ENCODE results near the gene CWH43.
"Not testable (repeated sequence)": the region's sequence is repeated elsewhere in the genome, so short reads cannot be mapped to it uniquely, and the experiment has no call there.

- not testable (repeated sequence) for TF ChIP-seq POLR2A, POLR2AphosphoS5, CTCF (IDR thresholded peaks at IDR 0.05)
Observed at GRCh38 chr4:49097505-49097904, 111.4 kb downstream of the CWH43 start.

Data from breast epithelium (tissue), 3 donors.